Testis (tissue), 2 donors: ENCODE results near the gene CLEC3A.

ENCODE experiments used
- CTCF ChIP-seq, 3 experiments: fragments of 450-650 bp in 2 of 3; fragments of 200-600 bp in 1 of 3; sonication (generic) in 1 of 3; IDR thresholded peaks; one replicate each; pipeline ENCODE4 v1.5.1; 2016 to 2019; ENCODE audit warnings: antibody characterized with exemption in 3 of 3, mild to moderate bottlenecking in 2 of 3, moderate library complexity in 1 of 3
- POLR2A ChIP-seq: fragments of 450-650 bp; IDR thresholded peaks from one replicate; pipeline ENCODE4 v1.6.1; 2017; ENCODE audit warnings: antibody characterized with exemption, mild to moderate bottlenecking, moderate library complexity

- TF ChIP-seq CTCF (IDR thresholded peaks at IDR 0.05) (no peak), POLR2A (no peak)
Measured at GRCh38 chr16:78040396-78040795, 18.0 kb downstream of the CLEC3A start.
